Measurements from ENCODE around the gene CSRP1. TPM values are rescaled to one million over a fixed set of nuclear protein-coding genes. Genes with fewer than 3 reads are reported as not detected.

The CSRP1 gene
- total and polyA plus RNA-seq, 2 donors (not counting 1 experiment from before 2014, with no cell fraction given), result 23.8 to 36.7 TPM

DNA sequence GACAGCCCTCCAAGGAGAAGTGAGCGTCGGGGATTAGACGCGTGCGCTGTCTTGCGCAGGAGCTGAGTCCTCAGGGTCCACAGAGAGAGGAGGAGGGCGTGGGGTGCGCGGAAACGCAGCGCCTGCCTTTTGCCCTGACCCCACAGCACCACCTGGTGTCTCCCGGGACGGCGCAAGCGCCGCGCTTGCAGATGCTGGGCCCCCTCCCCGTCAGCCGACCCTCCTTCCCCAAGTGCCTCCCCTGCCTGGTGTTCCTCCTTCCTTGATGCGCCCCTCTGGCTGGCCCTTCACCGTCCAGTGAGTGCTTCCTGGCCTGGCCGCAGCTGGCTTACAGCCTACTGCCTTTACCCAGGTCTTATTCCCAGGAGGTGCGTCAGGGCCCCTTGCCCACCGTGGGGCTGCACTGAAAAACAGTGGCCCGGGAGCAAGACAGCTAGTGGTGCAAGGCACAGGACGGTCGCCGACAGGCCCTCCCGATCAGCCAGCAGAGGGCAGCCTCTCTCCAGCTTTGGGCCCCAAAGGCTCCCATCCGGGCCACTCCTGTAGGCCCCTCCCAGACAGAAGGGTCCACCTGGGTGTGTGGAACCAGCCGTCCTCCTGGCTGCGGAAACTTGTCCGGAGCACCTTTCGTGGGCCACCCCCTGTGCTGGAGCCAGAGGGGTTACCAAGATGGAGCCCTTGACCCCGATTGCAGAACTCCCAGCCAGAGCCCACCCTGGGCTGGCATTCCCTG lies 25.0 kb downstream of the CSRP1 start:
- TF ChIP-seq, protein P1, sequence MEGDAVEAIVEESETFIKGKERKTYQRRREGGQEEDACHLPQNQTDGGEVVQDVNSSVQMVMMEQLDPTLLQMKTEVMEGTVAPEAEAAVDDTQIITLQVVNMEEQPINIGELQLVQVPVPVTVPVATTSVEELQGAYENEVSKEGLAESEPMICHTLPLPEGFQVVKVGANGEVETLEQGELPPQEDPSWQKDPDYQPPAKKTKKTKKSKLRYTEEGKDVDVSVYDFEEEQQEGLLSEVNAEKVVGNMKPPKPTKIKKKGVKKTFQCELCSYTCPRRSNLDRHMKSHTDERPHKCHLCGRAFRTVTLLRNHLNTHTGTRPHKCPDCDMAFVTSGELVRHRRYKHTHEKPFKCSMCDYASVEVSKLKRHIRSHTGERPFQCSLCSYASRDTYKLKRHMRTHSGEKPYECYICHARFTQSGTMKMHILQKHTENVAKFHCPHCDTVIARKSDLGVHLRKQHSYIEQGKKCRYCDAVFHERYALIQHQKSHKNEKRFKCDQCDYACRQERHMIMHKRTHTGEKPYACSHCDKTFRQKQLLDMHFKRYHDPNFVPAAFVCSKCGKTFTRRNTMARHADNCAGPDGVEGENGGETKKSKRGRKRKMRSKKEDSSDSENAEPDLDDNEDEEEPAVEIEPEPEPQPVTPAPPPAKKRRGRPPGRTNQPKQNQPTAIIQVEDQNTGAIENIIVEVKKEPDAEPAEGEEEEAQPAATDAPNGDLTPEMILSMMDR (IDR thresholded peaks at IDR 0.05), result peak; percentile 93
- no peak for TF ChIP-seq EZH2 (IDR thresholded peaks at IDR 0.05; ENCODE audit: borderline replicate concordance, insufficient read depth, low read depth, low read length, poor library complexity, severe bottlenecking)
- H3K27me3 Mint-ChIP-seq, result no peaks in the 10 kb centered on the region
- no peak overlapping the region for H3K27ac ChIP-seq (ENCODE audit: low read length in 2 of 2)
- peak; percentile 85 for DNase-seq
- peak overlapping the region; percentile 70 for H3K27ac Mint-ChIP-seq
- H3K4me1 Mint-ChIP-seq, result peaks cover 26% of the 10 kb centered on the region
- H3K9ac ChIP-seq (ENCODE audit: low read length), result peak overlapping the region; percentile 65
- ChIA-PET POLR2A (interaction anchor here (1.1 to 1.4 kb wide), 2 partner anchors 25 to 31 kb away, joined by 3 to 4 read pairs; partner anchors contain the start of gene CSRP1), CTCF (interaction anchor here (0.8 to 10.2 kb wide), 30 partner anchors 9 to 1108 kb away, joined by 3 to 407 read pairs (median 4); partner anchors contain the start of genes CSRP1 and RNPEP)
- H4K20me1 ChIP-seq (ENCODE audit: control insufficient read depth, insufficient read depth, low read length, poor library complexity, severe bottlenecking), result no peaks in the 10 kb centered on the region
- H3K4me1 ChIP-seq (ENCODE audit: control insufficient read depth in 2 of 2, insufficient read depth in 2 of 2, low read length in 2 of 2), result peaks cover 14 to 25% of the 10 kb centered on the region in 2 donors
- intact Hi-C loops (cut with micrococcal nuclease), result loop anchor here (1.0 to 5.0 kb wide), 4 partner anchors 24 to 47 kb away; no protein-coding TSS in a partner anchor
- H3K4me2 ChIP-seq (replicated peaks; ENCODE audit: low read depth, low read length, poor library complexity, severe bottlenecking), result peak overlapping the region; percentile 86
- H3K9me3 Mint-ChIP-seq (ENCODE audit: insufficient read depth), result no peaks in the 10 kb centered on the region
- H3K79me2 ChIP-seq (ENCODE audit: control insufficient read depth, insufficient read depth, low read length), result no peaks in the 10 kb centered on the region
- ATAC-seq (ENCODE audit: low read depth), result peak; percentile 81
- WGBS (ENCODE audit: insufficient coverage), result 4% methylated on average over 35 of the region's 35 CpGs
- peaks cover 0 to 13% (median 0%) of the 10 kb centered on the region in 4 experiments for H3K27me3 ChIP-seq (replicated peaks in 1 of 4; ENCODE audit: control extremely low read depth in 1 of 4, control insufficient read depth in 3 of 4, insufficient read depth in 4 of 4, low read length in 3 of 4)
- H3K36me3 ChIP-seq (replicated peaks in 1 of 2; ENCODE audit: control extremely low read depth in 1 of 2, control insufficient read depth in 1 of 2, extremely low read depth in 1 of 2, insufficient read depth in 2 of 2, low read length in 1 of 2), result peaks cover 0 to 7% of the 10 kb centered on the region in 2 experiments
- peak overlapping the region; percentile 87 for H3K4me3 Mint-ChIP-seq
- peak overlapping the region in 4 of 5 experiments; percentile 14 to 67 (median 52) for H3K4me3 ChIP-seq (ENCODE audit: control extremely low read depth in 1 of 5, extremely low read depth in 1 of 5, insufficient read depth in 1 of 5, low read depth in 2 of 5, low read length in 4 of 5)
- H3K9me3 ChIP-seq (ENCODE audit: control extremely low read depth in 1 of 3, control insufficient read depth in 2 of 3, insufficient read depth in 1 of 3, low read length in 2 of 3), result no peaks in the 10 kb centered on the region
- H2AFZ ChIP-seq (ENCODE audit: insufficient read depth, low read depth, low read length, poor library complexity, severe bottlenecking), result peak overlapping the region; percentile 81

DNA sequence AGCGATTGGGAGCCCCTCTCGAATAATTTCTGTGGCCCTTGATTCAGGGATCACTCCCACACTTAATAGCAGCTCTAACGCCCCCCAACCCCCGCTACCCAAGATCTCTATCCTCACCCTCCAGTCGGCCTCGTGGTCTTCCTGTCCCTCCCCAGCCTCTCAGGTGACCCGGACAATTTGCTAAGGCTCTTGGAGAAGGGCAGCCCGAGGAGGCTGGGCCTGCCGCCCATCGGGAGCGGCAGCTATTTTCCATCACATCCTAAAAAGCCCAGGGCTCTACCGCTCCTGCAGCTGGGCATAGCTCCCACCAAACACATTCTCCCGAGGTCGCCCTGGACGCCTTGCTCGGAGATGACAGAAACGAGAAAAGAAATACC lies 25.9 kb downstream of the CSRP1 start:
- Mint-ChIP-seq H3K4me1 (peaks cover 26% of the 10 kb centered on the region), H3K27ac (peak overlapping the region; percentile 15), H3K9me3 (ENCODE audit: insufficient read depth) (no peaks in the 10 kb centered on the region), H3K4me3 (peak overlapping the region; percentile 87), H3K27me3 (peaks cover 4% of the 10 kb centered on the region)
- H3K4me2 ChIP-seq (replicated peaks; ENCODE audit: low read depth, low read length, poor library complexity, severe bottlenecking), result peak overlapping the region; percentile 86
- no peaks in the 10 kb centered on the region for H3K79me2 ChIP-seq (ENCODE audit: control insufficient read depth, insufficient read depth, low read length)
- H2AFZ ChIP-seq (ENCODE audit: insufficient read depth, low read depth, low read length, poor library complexity, severe bottlenecking), result peak overlapping the region; percentile 81
- ATAC-seq (ENCODE audit: low read depth) (no peak), DNase-seq (no peak)
- H3K27me3 ChIP-seq (replicated peaks in 1 of 4; ENCODE audit: control extremely low read depth in 1 of 4, control insufficient read depth in 3 of 4, insufficient read depth in 4 of 4, low read length in 3 of 4), result peaks cover 0 to 13% (median under 1%) of the 10 kb centered on the region in 4 experiments
- TF ChIP-seq, protein P1 (IDR thresholded peaks at IDR 0.05), result no peak
- TF ChIP-seq EZH2 (IDR thresholded peaks at IDR 0.05; ENCODE audit: borderline replicate concordance, insufficient read depth, low read depth, low read length, poor library complexity, severe bottlenecking), result no peak
- peaks cover 14 to 25% of the 10 kb centered on the region in 2 donors for H3K4me1 ChIP-seq (ENCODE audit: control insufficient read depth in 2 of 2, insufficient read depth in 2 of 2, low read length in 2 of 2)
- CTCF ChIA-PET, result interaction anchor here (1.0 to 10.2 kb wide), 19 partner anchors 9 to 502 kb away, joined by 3 to 407 read pairs (median 6); partner anchors contain the start of genes CSRP1 and RNPEP
- POLR2A ChIA-PET, result no interaction called here
- 4% methylated on average over 17 of the region's 17 CpGs for WGBS (ENCODE audit: insufficient coverage)
- H3K27ac ChIP-seq (ENCODE audit: low read length in 2 of 2), result no peak overlapping the region
- intact Hi-C loops (cut with micrococcal nuclease), result loop anchor here (2.0 to 5.0 kb wide), 2 partner anchors 34 to 46 kb away; no protein-coding TSS in a partner anchor
- no peaks in the 10 kb centered on the region for H4K20me1 ChIP-seq (ENCODE audit: control insufficient read depth, insufficient read depth, low read length, poor library complexity, severe bottlenecking)
- H3K9ac ChIP-seq (ENCODE audit: low read length), result peak overlapping the region; percentile 65
- H3K4me3 ChIP-seq (ENCODE audit: control extremely low read depth in 1 of 5, extremely low read depth in 1 of 5, insufficient read depth in 1 of 5, low read depth in 2 of 5, low read length in 4 of 5), result peak overlapping the region in 4 of 5 experiments; percentile 38 to 67 (median 52)
- no peaks in the 10 kb centered on the region for H3K9me3 ChIP-seq (ENCODE audit: control extremely low read depth in 1 of 3, control insufficient read depth in 2 of 3, insufficient read depth in 1 of 3, low read length in 2 of 3)
- H3K36me3 ChIP-seq (replicated peaks in 1 of 2; ENCODE audit: control extremely low read depth in 1 of 2, control insufficient read depth in 1 of 2, extremely low read depth in 1 of 2, insufficient read depth in 2 of 2, low read length in 1 of 2), result peaks cover 0 to 7% of the 10 kb centered on the region in 2 experiments
